Caki2 (cell line): ENCODE measurements around the gene SPIRE1. TPM values are rescaled to one million over a fixed set of nuclear protein-coding genes. Genes with fewer than 3 reads are reported as not detected.

Experiments used
- DNase-seq: peaks from one replicate; pipeline ENCODE4 v3.0.0-alpha.2; 2015; ENCODE audit warnings: low read depth
- in situ Hi-C: cut with HindIII; loops from 2 replicates; pipeline ENCODE4 v1.10.0; 2016; ENCODE audit warnings: low sequenced_read_pairs, low pct_unique_long_range_greater_than_20kb, mixed read lengths
- total RNA-seq: library from RNA; depleted of rRNA; stranded (reverse); fragments of >200 nt; shearing (Covaris generic); gene quantifications from 2 replicates; pipeline ENCODE4 v1.2.3, GENCODE V29; 2014; ENCODE audit warnings: low replicate concordance

The SPIRE1 gene
- total RNA-seq, 1 experiment from 2014 or later = 40.2 TPM

DNA sequence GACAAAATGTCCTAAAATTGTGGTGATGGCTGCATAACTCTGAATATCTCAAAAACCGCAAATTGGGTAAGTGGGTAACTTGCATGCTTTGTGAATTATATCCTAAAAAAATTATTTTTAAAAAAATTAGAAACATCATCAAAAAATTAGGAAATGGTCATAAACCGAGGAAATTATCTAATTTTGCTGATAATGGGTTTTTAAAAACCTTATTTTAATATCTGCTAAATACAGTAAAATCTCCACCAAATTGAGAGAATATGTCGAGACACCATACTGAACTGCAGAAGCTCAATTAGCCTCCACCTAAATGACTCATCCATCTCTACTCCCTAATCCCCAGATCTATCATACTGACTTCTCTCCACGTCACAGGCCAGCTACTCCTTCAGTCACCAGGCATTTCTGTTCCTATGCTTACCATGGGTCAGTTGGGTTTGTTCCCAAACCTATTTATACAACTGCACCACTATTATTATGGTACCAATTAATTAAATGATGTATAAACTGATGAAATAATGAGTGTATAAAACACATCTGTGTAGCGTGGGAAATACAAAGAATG is 36.1 kb downstream of the SPIRE1 start:
- no peak for DNase-seq
- in situ Hi-C loops = no loop called here

DNA sequence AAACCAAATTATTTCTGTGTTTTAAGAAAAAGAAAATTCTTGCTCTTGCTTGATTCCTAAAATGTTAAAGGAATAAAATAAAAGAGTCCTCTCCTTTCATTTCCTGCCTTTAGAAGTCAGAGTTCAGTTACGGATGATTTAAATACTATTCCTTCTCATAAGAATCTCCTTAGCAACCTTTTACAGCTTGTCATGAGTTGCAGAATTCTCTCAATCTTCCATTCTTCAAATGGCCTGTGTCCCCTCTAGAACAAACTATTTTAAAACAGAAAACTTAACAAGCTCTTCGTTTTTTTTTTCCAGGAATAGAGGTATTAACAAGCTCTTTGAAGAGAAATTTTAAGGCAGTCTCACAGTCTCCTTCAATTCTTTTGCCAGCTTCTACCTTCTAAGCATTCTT is 42.2 kb downstream of the SPIRE1 start:
- in situ Hi-C loops = no loop called here

DNA sequence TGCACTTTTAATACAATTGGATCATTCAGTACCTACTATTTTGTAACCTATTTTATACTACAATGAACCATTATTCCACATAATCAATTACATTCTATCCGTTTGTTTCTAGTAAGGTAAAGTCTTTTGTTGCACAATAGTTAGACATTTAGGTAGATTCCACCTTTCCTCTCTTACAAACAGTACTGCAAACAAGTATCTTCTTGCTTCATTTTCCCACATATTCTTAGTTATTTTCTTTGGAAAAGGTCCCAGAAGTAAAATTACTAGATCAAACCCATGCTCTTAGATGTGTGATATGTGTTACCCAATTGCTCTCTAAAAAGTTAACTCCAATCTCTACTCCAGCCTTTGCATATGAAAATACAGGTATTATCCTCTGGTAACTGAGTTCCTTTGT is 49.6 kb downstream of the SPIRE1 start:
- in situ Hi-C loops = no loop called here
- peak; percentile 47 for DNase-seq

More for the DNA sequence above, 42.2 kb downstream of the SPIRE1 start:
- no peak for DNase-seq

DNA sequence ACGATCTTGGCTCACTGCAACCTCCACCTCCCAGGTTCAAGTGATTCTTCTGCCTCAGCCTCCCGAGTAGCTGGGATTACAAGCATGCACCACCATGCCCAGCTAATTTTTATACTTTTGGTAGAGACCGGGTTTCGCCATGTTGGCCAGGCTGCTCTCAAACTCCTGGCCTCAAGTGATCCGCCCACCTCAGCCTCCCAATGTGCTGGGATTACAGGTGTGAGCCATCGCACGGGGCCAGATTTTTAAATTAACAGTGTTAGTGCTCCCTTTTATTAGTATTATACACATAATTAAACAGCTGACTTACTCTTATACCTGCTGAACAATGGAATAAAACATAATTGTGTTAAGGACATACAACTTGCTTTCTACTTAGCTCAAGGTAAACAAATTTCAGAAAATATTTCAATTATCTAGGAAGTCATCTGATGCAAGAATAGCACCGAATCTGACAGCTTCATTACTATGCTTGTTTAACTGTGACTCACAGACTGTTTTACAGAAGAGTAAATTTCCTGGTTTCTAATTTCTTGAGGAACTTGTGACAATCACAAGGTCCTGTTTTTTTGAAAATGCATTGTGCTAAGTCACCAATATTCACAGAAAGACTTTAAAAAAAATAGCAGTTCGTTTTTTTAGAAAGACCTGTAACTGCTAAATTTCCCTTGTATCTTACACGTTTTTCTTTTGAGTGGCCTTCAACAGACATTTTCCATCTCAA is 51.2 kb downstream of the SPIRE1 start:
- in situ Hi-C loops = no loop called here

DNA sequence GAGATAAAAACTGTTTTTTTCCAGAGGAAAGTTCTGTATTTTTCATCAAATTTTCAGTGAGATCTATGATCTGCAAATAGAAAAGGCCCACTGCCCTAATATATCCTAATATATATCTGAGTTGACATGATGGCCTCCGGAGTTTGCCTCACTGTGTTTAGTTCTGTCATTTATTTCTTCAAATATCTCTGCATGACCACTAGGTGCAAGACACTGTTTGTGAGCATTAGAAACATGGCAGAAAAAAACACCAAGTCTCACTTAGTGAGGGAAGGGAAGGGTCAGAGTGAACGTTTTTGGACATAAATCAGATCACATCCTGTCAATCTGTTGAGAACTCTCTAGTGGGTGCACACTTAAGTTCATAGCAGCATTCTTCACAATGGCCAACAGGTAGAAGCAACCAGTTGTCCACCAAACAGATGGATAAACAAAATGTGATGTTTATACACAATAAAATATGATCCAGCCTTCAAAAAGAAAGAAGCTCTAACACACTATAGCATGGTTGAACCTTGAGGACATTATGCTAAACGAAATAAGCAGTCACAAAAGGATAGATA is 53.4 kb downstream of the SPIRE1 start:
- DNase-seq = no peak
- in situ Hi-C loops = no loop called here

More for the DNA sequence above, 51.2 kb downstream of the SPIRE1 start:
- peak; percentile 84 for DNase-seq

DNA sequence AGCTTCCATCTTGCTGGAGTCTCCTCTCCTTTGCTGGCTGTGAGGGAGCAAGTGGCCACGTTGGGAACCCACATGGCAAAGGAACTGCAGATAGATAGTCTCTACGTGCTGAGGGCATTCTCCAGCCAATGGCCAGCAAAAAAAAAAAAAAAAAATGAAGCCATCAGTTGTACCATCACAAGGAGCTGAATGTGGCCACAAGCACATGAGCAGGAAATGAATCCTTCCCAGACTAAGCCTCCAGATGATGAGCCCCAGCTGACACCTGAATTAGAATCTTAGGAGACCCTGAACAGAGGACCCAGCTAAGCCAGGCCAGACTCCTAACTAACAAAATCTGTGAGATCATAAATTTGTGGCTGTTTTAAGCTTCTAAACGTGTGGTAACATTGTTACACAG is 57.9 kb downstream of the SPIRE1 start:
- no peak for DNase-seq
- in situ Hi-C loops = no loop called here

DNA sequence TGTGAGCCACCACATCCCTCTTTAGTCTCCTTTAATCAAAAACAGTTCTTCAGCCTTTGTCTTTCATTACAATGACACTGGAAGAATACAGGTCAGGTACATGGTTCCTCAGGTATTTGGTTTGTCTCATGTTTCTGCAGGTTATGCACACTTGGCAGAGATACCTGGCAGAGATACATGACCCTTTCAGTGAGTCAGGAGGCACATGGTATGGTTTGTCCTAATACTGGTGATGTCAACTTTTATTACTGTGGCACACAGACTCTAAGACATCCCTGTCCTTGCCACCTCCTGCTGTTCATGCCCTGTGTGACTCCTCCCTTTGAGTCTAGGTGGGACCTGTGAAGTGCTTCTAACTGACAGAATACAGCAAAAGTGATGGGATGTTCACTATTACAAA is 58.4 kb downstream of the SPIRE1 start:
- in situ Hi-C loops = no loop called here

DNA sequence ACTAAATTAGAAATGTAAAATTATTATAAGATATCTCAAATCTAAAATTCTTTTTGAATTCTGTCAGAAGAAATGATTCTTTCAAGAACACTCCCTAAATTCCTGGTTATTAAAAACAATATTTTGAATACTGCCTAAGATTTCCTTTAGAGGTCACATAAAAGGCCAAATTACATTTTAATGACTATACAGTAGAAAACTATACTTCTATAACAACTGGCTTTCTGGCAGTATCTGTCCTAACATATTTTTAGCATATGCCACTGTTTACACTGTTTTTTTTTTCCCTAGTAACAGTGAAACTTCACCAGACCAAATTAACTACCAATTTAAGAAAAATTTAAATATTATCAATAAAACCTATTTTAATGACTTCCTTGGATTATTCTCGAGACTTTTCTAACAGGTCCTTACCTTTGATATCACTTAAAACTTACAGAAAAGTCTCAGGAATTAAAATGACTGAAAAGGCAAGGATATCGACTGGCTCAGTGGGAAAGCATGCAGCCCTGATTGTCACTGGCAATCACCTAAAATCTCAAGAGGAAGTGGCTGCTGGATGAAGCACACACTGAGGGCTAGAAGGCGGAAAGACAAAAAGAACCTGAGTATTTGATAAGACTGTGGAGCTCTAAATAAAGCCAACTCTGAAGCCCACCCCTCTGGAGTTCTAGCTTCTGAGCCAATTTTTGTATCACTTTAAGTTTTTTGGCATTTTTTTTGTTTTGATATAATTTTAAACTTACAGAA is 59.6 kb downstream of the SPIRE1 start:
- in situ Hi-C loops = no loop called here

More for the DNA sequence above, 58.4 kb downstream of the SPIRE1 start:
- DNase-seq = no peak

DNA sequence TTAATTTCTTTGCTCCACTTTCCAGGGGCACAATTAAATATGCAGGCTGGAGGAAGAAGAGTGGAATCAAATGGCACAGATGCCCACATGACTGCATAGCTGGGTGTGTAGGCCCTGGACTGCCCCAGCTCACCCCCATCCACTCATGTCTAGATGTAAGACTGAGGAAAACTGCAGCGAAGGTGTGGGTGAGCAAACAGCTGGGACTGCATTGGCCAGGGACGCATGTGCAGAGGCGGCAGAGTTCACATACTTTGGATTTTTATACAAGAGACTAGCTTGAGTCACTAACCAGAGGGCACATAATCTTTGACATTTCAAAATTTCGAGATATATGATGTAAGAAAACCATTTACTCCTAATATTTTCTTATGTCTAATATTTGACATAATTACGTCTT is 60.1 kb downstream of the SPIRE1 start:
- in situ Hi-C loops = no loop called here
- peak; percentile 65 for DNase-seq

More for the DNA sequence above, 59.6 kb downstream of the SPIRE1 start:
- DNase-seq = no peak

DNA sequence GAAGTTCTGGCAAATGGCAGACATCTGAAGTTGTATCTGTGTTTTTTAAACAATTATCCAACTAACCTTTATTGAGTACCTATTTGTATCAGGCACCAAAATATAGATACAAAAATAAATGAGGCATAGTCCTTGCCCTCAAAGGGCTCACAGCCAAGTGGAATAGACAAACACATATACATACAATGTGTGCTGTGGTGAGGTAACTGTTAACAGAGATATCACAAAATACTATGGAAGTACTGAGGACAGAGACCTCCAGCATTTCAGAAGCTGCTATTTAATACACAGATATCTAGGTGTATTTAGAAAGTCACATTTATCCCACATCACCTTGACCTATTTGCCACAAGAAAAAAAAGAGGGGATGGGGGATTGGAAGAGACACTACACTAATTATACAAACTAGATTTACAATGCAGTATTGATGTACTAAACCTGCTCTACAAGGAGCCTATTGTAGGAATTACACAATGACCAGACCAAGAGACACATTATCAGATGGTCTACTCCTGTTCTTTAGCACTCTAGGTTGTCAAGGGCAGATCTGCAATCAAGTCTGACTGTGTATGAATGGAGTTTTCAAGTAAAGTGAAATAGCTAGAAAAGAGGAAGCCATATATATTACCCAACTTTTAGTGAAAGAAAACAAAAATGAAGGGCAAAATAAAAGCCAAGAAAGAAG is 62.2 kb downstream of the SPIRE1 start:
- DNase-seq = no peak
- in situ Hi-C loops = no loop called here

DNA sequence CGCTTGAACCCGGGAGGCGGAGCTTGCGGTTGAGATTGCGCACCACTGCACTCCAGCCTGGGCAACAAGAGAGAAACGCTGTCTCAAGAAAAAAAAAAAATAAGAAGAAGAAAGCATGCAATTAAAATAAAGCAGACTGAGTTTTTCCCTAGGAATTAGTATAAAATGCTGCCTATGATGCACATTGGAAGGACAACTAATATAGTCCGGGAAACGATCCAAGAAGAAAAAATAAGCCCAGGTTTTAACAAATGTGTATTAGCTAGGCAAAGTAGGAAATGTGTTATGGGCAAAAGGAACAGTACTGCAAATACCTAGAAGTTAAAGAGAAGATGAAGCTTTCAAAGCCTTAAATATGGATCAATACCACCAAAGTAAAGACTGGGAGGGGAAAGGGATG is 64.0 kb downstream of the SPIRE1 start:
- in situ Hi-C loops = no loop called here
- no peak for DNase-seq

DNA sequence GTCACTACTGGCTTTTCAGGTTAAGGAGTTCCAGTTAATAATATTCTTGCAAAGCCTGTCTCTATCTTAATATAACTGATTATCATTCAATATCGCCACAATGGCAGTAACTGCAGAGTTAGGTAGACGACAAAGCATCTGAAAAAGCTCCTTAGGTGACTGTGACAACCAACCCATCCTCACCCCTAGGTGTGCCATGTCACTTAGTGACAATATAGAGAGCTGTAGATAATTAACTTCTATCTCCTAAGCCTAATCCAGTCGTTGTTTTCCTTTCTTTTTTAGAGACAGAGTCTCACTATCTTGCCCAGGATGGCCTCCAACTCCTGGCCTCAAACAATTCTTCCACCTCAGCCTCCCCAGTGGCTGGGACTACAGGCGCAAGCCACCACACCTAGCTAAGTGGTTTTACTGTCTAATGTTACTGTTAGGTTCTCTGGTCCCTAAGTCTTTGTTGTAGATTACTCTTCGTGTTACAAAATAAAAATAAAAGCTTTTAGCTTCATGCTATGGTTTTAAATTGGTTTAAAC is 65.2 kb downstream of the SPIRE1 start:
- in situ Hi-C loops = no loop called here

DNA sequence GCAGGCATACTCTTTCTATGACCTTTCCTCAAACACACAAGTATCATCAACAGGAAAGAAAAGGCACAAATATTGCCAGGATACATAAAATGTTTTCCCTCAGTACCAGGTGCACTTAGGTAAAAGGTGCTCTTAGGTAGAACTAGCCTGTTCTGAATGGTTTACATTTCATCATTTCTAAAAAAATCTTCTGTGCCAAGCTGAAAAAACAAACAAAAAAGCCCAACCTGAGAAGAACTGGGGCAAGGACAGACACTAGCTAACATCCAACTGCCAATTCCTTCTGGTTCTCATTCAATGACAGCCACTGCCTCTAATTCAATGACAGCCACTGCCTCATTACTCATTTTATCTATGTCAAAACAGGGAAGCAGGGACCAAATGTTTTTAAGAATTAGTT is 68.5 kb downstream of the SPIRE1 start:
- in situ Hi-C loops = no loop called here
- no peak for DNase-seq

More for the DNA sequence above, 65.2 kb downstream of the SPIRE1 start:
- no peak for DNase-seq

DNA sequence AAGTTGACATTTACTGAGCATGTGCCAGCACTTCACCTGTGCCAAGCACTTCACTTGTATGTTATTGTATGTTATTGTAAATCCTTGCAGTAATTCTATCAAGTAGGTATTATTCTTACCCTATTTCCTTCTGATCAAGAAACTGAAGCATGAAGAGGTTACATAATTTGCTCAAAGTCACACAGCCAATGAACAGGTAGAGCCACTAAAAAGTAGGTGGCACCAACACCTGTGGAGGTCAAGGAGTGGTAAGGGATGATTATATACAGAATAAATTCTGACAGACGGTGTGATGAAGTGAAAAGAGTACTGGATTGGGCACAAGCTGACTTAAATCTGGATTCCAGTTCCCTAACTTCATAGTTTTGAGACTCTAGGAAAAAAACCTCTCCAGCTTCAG is 71.0 kb downstream of the SPIRE1 start:
- DNase-seq = no peak
- in situ Hi-C loops = no loop called here

DNA sequence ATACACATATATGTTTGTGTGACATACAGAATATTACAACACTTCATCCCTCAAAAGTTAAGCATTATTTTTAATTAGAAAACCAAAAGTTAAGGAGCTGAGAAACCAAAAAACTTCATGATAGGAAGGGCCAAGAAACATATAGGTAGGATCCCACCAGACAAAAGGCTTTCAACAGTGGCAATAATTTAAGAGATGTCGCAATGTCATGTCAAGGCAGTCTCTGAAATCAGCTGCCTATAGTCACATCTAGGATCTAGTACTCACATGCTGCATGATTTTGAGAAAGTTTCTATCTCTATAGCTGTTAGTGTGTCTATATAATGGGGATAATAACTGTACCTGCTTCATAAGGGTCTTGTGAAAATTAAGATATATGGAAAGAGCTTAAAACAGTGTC is 72.7 kb downstream of the SPIRE1 start:
- no peak for DNase-seq
- in situ Hi-C loops = no loop called here

DNA sequence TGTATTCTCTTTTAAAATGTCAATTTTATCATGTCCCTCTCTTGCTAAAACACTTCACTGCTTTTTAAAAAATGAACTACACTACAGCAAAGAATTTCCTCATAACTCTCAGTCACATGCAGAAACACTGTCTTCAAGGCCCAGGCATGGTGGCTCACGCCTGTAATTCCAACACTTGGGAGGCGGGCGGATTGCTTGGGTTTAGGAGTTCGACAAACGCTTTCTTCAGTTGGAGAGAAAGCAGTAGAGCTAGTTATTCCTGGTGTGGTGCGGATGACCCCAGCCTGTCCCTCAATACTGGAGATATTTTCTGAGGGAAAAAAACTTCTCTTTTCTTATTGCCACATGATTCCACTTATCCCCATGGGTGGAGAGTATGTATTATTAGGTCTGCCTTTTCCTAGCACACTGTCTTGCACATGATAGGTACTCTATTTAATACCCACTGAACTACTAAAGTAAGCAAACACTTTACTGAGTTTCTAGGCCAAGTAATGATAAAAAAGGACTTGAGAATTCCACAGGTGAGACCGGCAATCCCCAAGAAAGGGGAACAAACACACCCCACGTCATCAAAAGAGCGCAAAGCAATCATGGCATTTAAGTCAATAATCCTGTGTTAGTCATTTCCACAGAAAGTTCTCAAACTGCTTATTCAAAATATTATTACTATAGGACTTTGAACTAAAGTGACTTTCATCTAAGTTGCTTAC is 77.1 kb downstream of the SPIRE1 start:
- in situ Hi-C loops = no loop called here
- no peak for DNase-seq

DNA sequence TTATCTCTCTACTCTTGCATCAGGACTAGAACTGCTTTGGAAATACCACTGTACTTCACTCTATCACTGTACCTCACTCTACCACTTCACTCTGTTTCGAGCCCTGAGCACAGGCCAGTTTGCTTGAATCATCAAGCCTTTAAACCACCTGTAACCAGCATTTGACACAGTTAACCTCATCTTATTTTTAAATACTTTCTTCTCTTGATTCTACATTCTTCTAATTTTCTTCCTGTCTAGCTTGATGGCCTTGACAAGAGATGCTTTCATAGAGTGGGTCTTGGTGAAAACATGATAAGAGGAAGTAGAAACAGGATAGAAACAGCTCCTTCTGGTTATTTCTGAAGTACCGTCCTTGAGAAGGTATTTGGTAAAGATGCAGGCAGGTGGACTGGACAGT is 78.1 kb downstream of the SPIRE1 start:
- in situ Hi-C loops = no loop called here
- no peak for DNase-seq

DNA sequence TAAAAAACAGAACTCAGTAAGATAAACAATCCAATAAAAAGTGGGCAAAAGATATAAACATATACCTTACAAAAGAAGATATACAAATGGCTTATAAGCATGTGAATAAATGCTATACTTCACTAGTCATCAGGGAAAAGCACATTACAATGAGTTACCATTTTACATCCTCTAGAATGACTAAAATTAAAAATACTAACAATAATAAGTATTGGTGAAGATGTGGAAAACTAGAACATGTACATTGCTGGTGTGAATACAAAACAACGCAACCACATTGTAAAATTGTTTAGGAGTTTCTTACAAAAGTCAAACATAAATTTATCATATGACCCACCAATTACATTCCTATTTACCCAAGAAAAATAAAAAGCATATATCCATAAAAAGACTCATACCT is 80.1 kb downstream of the SPIRE1 start:
- no peak for DNase-seq

More for the DNA sequence above, 80.1 kb downstream of the SPIRE1 start:
- in situ Hi-C loops = no loop called here
